Stimulated activated CD8-positive, alpha-beta memory T cell treated with anti-CD3 and anti-CD28 coated beads, Interleukin-12 subunit alpha, Interleukin-12 subunit beta, amount 100 ng/mL, for 1 hour (primary cell): ENCODE results near the gene NOL4L.
"Not testable (repeated sequence)": the region's sequence is repeated elsewhere in the genome, so short reads cannot be mapped to it uniquely, and the experiment has no call there.

Experiments
- DNase-seq: peaks from one replicate; pipeline ENCODE4 v3.0.0-alpha.2; 2020; ENCODE audit warnings: low read depth

NOL4L gene

GRCh38 chr20:32470025-32470861 lies 114.9 kb downstream of the NOL4L start:
- DNase-seq: no peak

GRCh38 chr20:32468860-32469259 lies 116.3 kb downstream of the NOL4L start:
- DNase-seq: no peak

GRCh38 chr20:32468313-32468640 lies 116.9 kb downstream of the NOL4L start:
- DNase-seq: no peak

- DNase-seq: no peak
Measured at GRCh38 chr20:32467506-32468312, 117.4 kb downstream of the NOL4L start.

- DNase-seq: no peak
Measured at GRCh38 chr20:32466739-32467505, 118.2 kb downstream of the NOL4L start.

GRCh38 chr20:32465901-32466675 lies 119.0 kb downstream of the NOL4L start:
- not testable (repeated sequence) for DNase-seq

GRCh38 chr20:32465092-32465900 lies 119.8 kb downstream of the NOL4L start:
- DNase-seq: no peak

- DNase-seq: no peak
Measured at GRCh38 chr20:32464401-32465091, 120.6 kb downstream of the NOL4L start.

GRCh38 chr20:32463642-32464400 lies 121.3 kb downstream of the NOL4L start:
- DNase-seq: no peak

GRCh38 chr20:32462900-32463641 lies 122.1 kb downstream of the NOL4L start:
- no peak for DNase-seq

- no peak for DNase-seq
Measured at GRCh38 chr20:32461836-32462600, 123.1 kb downstream of the NOL4L start.

GRCh38 chr20:32460683-32461320 lies 124.3 kb downstream of the NOL4L start:
- no peak for DNase-seq

- no peak for DNase-seq
Measured at GRCh38 chr20:32460231-32460630, 124.9 kb downstream of the NOL4L start.

GRCh38 chr20:32458837-32459220 lies 126.3 kb downstream of the NOL4L start:
- DNase-seq: no peak

GRCh38 chr20:32458061-32458836 lies 126.9 kb downstream of the NOL4L start:
- DNase-seq: no peak

GRCh38 chr20:32457479-32457986 lies 127.6 kb downstream of the NOL4L start:
- no peak for DNase-seq
